Measurements from ENCODE around the gene PKP2.

Gene PKP2

DNA sequence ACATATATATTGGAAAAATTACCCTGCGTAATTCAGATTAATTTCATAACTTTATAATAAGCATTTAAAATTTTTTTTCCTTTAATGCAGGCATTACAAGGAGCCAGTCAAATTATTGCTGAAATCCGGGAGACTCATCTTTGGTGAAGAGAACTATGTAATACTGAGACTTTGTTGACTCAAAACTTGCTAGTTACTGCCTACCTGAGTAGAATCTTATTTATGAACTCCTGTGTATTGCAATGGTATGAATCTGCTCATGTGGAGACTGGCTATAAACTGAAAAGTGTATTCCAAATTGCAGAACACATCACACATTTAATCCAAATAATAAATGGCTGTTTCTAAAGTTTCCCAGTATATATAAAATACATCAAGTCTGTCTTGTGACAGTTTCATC is 153.3 kb downstream of the PKP2 start:
- no peak for DNase-seq (ENCODE audit: low read depth)
- Histone ChIP-seq H3K9me3 (ENCODE audit: control insufficient read depth, low read length) (no peaks in the 10 kb centered on the region), H3K36me3 (ENCODE audit: control insufficient read depth, insufficient read depth, low read length, severe bottlenecking) (peaks cover 97% of the 10 kb centered on the region), H3K27me3 (replicated peaks; ENCODE audit: control insufficient read depth, insufficient read depth, low read length) (no peaks in the 10 kb centered on the region), H3K4me1 (ENCODE audit: control insufficient read depth, insufficient read depth, low read length) (no peaks in the 10 kb centered on the region), H3K4me3 (ENCODE audit: low read length) (no peak overlapping the region), H3K9ac (ENCODE audit: low read length) (no peak overlapping the region)

DNA sequence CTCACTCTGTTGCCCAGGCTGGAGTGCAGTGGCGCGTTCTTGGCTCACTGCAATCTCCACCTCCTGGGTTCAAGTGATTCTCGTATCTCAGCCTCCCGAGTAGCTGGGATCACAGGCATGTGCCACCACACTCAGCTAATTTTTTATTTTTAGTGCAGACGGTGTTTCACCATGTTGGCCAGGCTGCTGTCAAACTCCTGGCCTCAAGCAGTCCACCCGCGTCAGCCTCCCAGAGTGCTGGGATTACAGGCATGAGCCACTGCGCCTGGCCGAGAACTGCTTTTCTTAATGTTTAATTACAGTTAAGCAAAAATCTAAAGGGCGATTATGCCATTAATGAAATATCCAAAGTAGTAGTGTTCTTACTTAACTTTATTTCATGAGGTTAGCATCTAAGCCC is 154.4 kb downstream of the PKP2 start:
- no peaks in the 10 kb centered on the region for H3K4me1 ChIP-seq (ENCODE audit: control insufficient read depth, insufficient read depth, low read length)
- no peaks in the 10 kb centered on the region for H3K27me3 ChIP-seq (replicated peaks; ENCODE audit: control insufficient read depth, insufficient read depth, low read length)
- no peak for DNase-seq (ENCODE audit: low read depth)
- no peak overlapping the region for H3K4me3 ChIP-seq (ENCODE audit: low read length)
- H3K9me3 ChIP-seq (ENCODE audit: control insufficient read depth, low read length) = no peaks in the 10 kb centered on the region
- peaks cover 97% of the 10 kb centered on the region for H3K36me3 ChIP-seq (ENCODE audit: control insufficient read depth, insufficient read depth, low read length, severe bottlenecking)
- no peak overlapping the region for H3K9ac ChIP-seq (ENCODE audit: low read length)

Data from adipocyte (in vitro differentiated cells).